HCT116 (cell line): Measurements from ENCODE around the gene PGAP6. TPM values are rescaled to one million over a fixed set of nuclear protein-coding genes. Genes with fewer than 3 reads are reported as not detected.

ENCODE experiments used
- ATAC-seq: fragments of 200-7000 bp; cut with Tn5 transposase; 2 replicates; pipeline ENCODE4 v1.9.1; 2020; ENCODE audit warnings: mild to moderate bottlenecking, moderate library complexity
- BruUV-seq: library from RNA; stranded (reverse); fragments of 400-500 nt; replicated peaks from 2 replicates; lab custom pipeline; 2021; lab: Mats Ljungman, UMichigan
- CTCF ChIA-PET: fragments of 300-600 bp; sonication (Branson Sonifier 250); formaldehyde crosslinking; loops from one replicate; lab custom pipeline; 2021; ENCODE audit warnings: antibody characterized with exemption; lab: Charles Lee
- POLR2A ChIA-PET: fragments of 300-600, 350-600 bp; sonication (Branson Sonifier 250); formaldehyde crosslinking; loops from one replicate; lab custom pipeline; 2021; ENCODE audit warnings: antibody characterized with exemption; lab: Charles Lee
- RAD21 ChIA-PET, 2 experiments: fragments of 300-600 bp; sonication (Branson Sonifier 250); formaldehyde crosslinking; loops; one replicate each; lab custom pipeline; 2023; ENCODE audit warnings: low total read pairs in 2 of 2; ENCODE audit not compliant: uncharacterized antibody in 2 of 2, unreplicated experiment in 2 of 2, low non-redundant PET in 1 of 2; lab: Charles Lee
- DNase-seq: peaks from one replicate; pipeline ENCODE4 v3.0.0-alpha.2; 2010; ENCODE audit warnings: low read depth, low spot score
- H2AFZ ChIP-seq: fragments of 200-600 bp; shearing (Covaris generic), sonication (generic); 2 replicates; pipeline ENCODE4 v1.6.1; 2017; ENCODE audit warnings: low read depth, mixed run types, mixed read lengths, antibody characterized with exemption, low read length; ENCODE audit not compliant: poor library complexity, severe bottlenecking
- H3K27ac ChIP-seq: 2 replicates; pipeline ENCODE4 v1.5.1; 2012; ENCODE audit warnings: low read depth, low read length
- H3K27me3 ChIP-seq: fragments of 200-600 bp; sonication (generic); 2 replicates; pipeline ENCODE4 v1.6.1; 2016; ENCODE audit warnings: mixed run types, low read length, mixed read lengths; ENCODE audit not compliant: insufficient read depth
- H3K36me3 ChIP-seq, 2 experiments: fragments of 200-500 bp in 1 of 2; fragments of 200-600 bp in 1 of 2; sonication (Bioruptor generic) in 1 of 2; sonication (generic) in 1 of 2; 2 replicates each; pipeline versions ENCODE4 v1.5.1 to v1.6.1; 2014 to 2016; ENCODE audit warnings: low read length in 2 of 2, inconsistent platforms in 1 of 2, mixed read lengths in 1 of 2, mixed run types in 1 of 2; ENCODE audit not compliant: insufficient read depth in 2 of 2, control insufficient read depth in 1 of 2
- H3K4me1 ChIP-seq, 2 experiments: fragments of 200-600 bp in 1 of 2; sonication (generic) in 1 of 2; 2 replicates each; pipeline versions ENCODE4 v1.5.1 to v1.6.1; 2012 to 2017; ENCODE audit warnings: low read length in 2 of 2, inconsistent platforms in 1 of 2, mild to moderate bottlenecking in 1 of 2, mixed read lengths in 1 of 2, mixed run types in 1 of 2, moderate library complexity in 1 of 2; ENCODE audit not compliant: insufficient read depth in 2 of 2, control insufficient read depth in 1 of 2
- H3K4me2 ChIP-seq: fragments of 200-600 bp; sonication (generic); 2 replicates; pipeline ENCODE4 v1.6.1; 2017; ENCODE audit warnings: mixed run types, low read length, mixed read lengths
- H3K4me3 ChIP-seq, 2 experiments: fragments of 200-600 bp in 1 of 2; sonication (generic) in 1 of 2; replicated peaks in 1 of 2; 2 replicates each; pipeline ENCODE4 v1.5.1; 2011 to 2016; ENCODE audit warnings: low read length in 2 of 2, control low read depth in 1 of 2, low read depth in 1 of 2, mild to moderate bottlenecking in 1 of 2, mixed read lengths in 1 of 2, mixed run types in 1 of 2
- H3K79me2 ChIP-seq: fragments of 200-600 bp; sonication (generic); 2 replicates; pipeline ENCODE4 v1.6.1; 2017; ENCODE audit warnings: mild to moderate bottlenecking, mixed run types, low read length, moderate library complexity, mixed read lengths; ENCODE audit not compliant: insufficient read depth
- H3K9ac ChIP-seq: fragments of 200-600 bp; sonication (generic); 2 replicates; pipeline ENCODE4 v1.6.1; 2016; ENCODE audit warnings: low read length, mixed read lengths
- H3K9me2 ChIP-seq: fragments of 200-600 bp; sonication (generic), shearing (Covaris generic); 2 replicates; pipeline ENCODE4 v1.6.1; 2017; ENCODE audit warnings: mixed run types, mild to moderate bottlenecking, moderate library complexity; ENCODE audit not compliant: insufficient read depth
- H3K9me3 ChIP-seq, 2 experiments: fragments of 200-500 bp in 1 of 2; fragments of 200-600 bp in 1 of 2; sonication (Bioruptor generic) in 1 of 2; sonication (generic) in 1 of 2; 2 replicates each; pipeline ENCODE4 v1.6.1; 2014 to 2017; ENCODE audit warnings: low read length in 2 of 2, mixed read lengths in 2 of 2, inconsistent platforms in 1 of 2, low read depth in 1 of 2, mild to moderate bottlenecking in 1 of 2, mixed run types in 1 of 2, moderate library complexity in 1 of 2; ENCODE audit not compliant: control insufficient read depth in 1 of 2, insufficient read depth in 1 of 2
- H4K20me1 ChIP-seq: fragments of 200-600 bp; sonication (generic), shearing (Covaris generic); 2 replicates; pipeline ENCODE4 v1.6.1; 2017; ENCODE audit warnings: mixed run types, mild to moderate bottlenecking, moderate library complexity; ENCODE audit not compliant: insufficient read depth
- CBX3 ChIP-seq: IDR thresholded peaks from 2 replicates; pipeline ENCODE4 v1.6.1; 2012; ENCODE audit warnings: low read depth
- EZH2 ChIP-seq: fragments of 200-600 bp; sonication (generic); IDR thresholded peaks from 2 replicates; pipeline ENCODE4 v1.6.1; 2017; ENCODE audit warnings: antibody characterized with exemption, mixed run types
- SIN3A ChIP-seq: IDR thresholded peaks from 2 replicates; pipeline ENCODE4 v1.6.1; 2012; ENCODE audit warnings: low read depth
- SRF ChIP-seq: IDR thresholded peaks from 2 replicates; pipeline ENCODE4 v1.6.1; 2012; ENCODE audit warnings: low read depth
- ZNF274 ChIP-seq: fragments of 200-500 bp; sonication (Bioruptor generic); IDR thresholded peaks from 2 replicates; pipeline ENCODE4 v1.6.1; 2014; ENCODE audit warnings: mild to moderate bottlenecking, low read depth, low read length, inconsistent platforms
- intact Hi-C: fragments of 100-400 bp; cut with micrococcal nuclease; formaldehyde crosslinking; loops from 2 replicates; pipeline ENCODE4 v1.10.0; 2022
- total RNA-seq: library from RNA; stranded (reverse); gene quantifications from one replicate; pipeline ENCODE4 v1.2.1, GENCODE V29; 2021; ENCODE audit not compliant: unreplicated experiment
- TF ChIP-seq, protein P1 (sequence below): IDR thresholded peaks from 2 replicates; pipeline ENCODE4 v1.6.1; 2012
- TF ChIP-seq, protein P2 (sequence below): IDR thresholded peaks from 2 replicates; pipeline ENCODE4 v1.6.1; 2012
- TF ChIP-seq, protein P3 (sequence below): IDR thresholded peaks from 2 replicates; pipeline ENCODE4 v1.6.1; 2011; ENCODE audit warnings: mild to moderate bottlenecking, low read length, moderate library complexity; ENCODE audit not compliant: insufficient replicate concordance; ENCODE audit errors: extremely low read depth

The PGAP6 gene
- total RNA-seq, 1 experiment from 2014 or later = 35.4 TPM

DNA sequence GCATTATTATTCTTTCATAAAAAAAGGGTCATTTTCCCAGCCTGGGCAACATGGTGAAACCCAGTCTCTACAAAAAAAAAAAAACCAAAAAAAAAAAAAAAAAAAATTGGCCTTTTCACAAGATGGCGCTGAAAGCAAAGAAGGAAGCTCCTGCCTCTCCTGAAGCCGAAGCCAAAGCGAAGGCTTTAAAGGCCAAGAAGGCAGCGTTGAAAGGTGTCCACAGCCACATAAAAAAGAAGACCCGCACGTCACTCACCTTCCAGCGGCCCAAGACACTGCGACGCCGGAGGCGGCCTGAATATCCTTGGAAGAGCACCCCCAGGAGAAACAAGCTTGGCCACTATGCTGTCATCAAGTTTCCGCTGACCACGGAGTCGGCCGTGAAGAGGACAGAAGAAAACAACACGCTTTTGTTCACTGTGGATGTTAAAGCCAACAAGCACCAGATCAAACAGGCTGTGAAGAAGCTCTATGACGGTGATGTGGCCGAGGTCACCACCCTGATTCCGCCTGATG lies 4.9 kb upstream of the PGAP6 start:
- H3K9me3 ChIP-seq = no peaks in the 10 kb centered on the region
- DNase-seq (no peak), ATAC-seq (no peak)
- H3K79me2 ChIP-seq = no peaks in the 10 kb centered on the region
- no peak overlapping the region for H3K27ac ChIP-seq
- CTCF ChIA-PET = no interaction called here
- no TSS peak for BruUV-seq
- H3K4me3 ChIP-seq = no peak overlapping the region
- no peak overlapping the region for H3K9ac ChIP-seq
- RAD21 ChIA-PET = interaction anchor here in 1 of 2 experiments (0.6 kb wide), 1 partner anchor 187 kb away, joined by 5 read pairs; no protein-coding TSS in a partner anchor
- intact Hi-C loops = no loop called here
- no peaks in the 10 kb centered on the region for H4K20me1 ChIP-seq
- no peaks in the 10 kb centered on the region for H3K27me3 ChIP-seq
- no peaks in the 10 kb centered on the region for H3K9me2 ChIP-seq
- no peak overlapping the region for H3K4me2 ChIP-seq
- H2AFZ ChIP-seq = no peak overlapping the region
- peaks cover 6 to 18% of the 10 kb centered on the region in 2 experiments; a peak in 3 of 4 replicates for H3K4me1 ChIP-seq
- TF ChIP-seq SIN3A = no peak
- TF ChIP-seq CBX3 = no peak
- TF ChIP-seq, protein P1, sequence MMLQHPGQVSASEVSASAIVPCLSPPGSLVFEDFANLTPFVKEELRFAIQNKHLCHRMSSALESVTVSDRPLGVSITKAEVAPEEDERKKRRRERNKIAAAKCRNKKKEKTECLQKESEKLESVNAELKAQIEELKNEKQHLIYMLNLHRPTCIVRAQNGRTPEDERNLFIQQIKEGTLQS = no peak
- TF ChIP-seq, protein P2, sequence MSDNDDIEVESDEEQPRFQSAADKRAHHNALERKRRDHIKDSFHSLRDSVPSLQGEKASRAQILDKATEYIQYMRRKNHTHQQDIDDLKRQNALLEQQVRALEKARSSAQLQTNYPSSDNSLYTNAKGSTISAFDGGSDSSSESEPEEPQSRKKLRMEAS = no peak
- no peak for TF ChIP-seq SRF
- no peak for TF ChIP-seq EZH2
- no peak for TF ChIP-seq ZNF274
- TF ChIP-seq, protein P3, sequence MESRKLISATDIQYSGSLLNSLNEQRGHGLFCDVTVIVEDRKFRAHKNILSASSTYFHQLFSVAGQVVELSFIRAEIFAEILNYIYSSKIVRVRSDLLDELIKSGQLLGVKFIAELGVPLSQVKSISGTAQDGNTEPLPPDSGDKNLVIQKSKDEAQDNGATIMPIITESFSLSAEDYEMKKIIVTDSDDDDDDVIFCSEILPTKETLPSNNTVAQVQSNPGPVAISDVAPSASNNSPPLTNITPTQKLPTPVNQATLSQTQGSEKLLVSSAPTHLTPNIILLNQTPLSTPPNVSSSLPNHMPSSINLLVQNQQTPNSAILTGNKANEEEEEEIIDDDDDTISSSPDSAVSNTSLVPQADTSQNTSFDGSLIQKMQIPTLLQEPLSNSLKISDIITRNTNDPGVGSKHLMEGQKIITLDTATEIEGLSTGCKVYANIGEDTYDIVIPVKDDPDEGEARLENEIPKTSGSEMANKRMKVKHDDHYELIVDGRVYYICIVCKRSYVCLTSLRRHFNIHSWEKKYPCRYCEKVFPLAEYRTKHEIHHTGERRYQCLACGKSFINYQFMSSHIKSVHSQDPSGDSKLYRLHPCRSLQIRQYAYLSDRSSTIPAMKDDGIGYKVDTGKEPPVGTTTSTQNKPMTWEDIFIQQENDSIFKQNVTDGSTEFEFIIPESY = no peak
- TF ChIP-seq, all 23 proteins: peak for 0
- POLR2A ChIA-PET = no interaction called here
- H3K36me3 ChIP-seq = no peaks in the 10 kb centered on the region
